ENCODE measurements around the gene RNF148.

DNA sequence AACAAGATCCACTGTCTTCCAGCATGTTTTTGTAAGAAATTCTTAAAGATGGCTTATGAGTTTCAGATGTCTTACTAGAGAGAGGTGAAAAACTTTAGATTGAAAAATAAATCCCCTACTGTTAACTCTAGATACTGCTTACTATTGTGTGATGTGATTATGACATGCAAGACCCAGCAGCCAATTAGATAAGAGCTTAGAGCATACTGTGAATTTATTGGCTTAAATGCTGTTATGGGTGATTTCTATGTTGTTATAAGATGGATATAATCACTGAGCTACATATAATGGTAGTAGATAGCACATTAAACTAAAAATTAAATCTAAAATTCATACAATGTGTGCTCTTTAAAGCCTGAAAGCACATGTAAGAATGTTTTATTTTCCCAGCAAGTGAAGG, 3.7 kb downstream of the RNF148 start, which contains the start of gene RNF133:
- TF ChIP-seq, protein P1, sequence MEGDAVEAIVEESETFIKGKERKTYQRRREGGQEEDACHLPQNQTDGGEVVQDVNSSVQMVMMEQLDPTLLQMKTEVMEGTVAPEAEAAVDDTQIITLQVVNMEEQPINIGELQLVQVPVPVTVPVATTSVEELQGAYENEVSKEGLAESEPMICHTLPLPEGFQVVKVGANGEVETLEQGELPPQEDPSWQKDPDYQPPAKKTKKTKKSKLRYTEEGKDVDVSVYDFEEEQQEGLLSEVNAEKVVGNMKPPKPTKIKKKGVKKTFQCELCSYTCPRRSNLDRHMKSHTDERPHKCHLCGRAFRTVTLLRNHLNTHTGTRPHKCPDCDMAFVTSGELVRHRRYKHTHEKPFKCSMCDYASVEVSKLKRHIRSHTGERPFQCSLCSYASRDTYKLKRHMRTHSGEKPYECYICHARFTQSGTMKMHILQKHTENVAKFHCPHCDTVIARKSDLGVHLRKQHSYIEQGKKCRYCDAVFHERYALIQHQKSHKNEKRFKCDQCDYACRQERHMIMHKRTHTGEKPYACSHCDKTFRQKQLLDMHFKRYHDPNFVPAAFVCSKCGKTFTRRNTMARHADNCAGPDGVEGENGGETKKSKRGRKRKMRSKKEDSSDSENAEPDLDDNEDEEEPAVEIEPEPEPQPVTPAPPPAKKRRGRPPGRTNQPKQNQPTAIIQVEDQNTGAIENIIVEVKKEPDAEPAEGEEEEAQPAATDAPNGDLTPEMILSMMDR (IDR thresholded peaks at IDR 0.05), result no peak
- TF ChIP-seq POLR2A (IDR thresholded peaks at IDR 0.05), result no peak
